HepG2 (cell line): ENCODE measurements around the gene SOST. TPM values are rescaled to one million over a fixed set of nuclear protein-coding genes. Genes with fewer than 3 reads are reported as not detected.
A peak's percentile ranks its signal among the peaks of the same experiment; 100 is the strongest.

Experiments
- AGO2 ChIP-seq: fragments of 200-400 bp; formaldehyde crosslinking; optimal IDR thresholded peaks from 2 replicates; pipeline ENCODE3; 2017; ENCODE audit warnings: mild to moderate bottlenecking, low read depth, low read length, moderate library complexity
- EED ChIP-seq: sonication (generic); formaldehyde crosslinking; IDR thresholded peaks from 2 replicates; pipeline ENCODE4 v1.5.0; 2020; ENCODE audit warnings: mild to moderate bottlenecking, missing genetic modification reagents
- ELF1 ChIP-seq: sonication (generic); formaldehyde crosslinking; IDR thresholded peaks from 2 replicates; pipeline ENCODE4 v1.4.0; 2020; ENCODE audit warnings: missing genetic modification reagents
- HES4 ChIP-seq: sonication (generic); formaldehyde crosslinking; IDR thresholded peaks from 2 replicates; pipeline ENCODE4 v1.9.0; 2021; ENCODE audit warnings: mild to moderate bottlenecking, missing genetic modification reagents, borderline replicate concordance
- HMG20B ChIP-seq: conservative IDR thresholded peaks from 2 replicates; pipeline ENCODE4 v1.6.1; 2016; ENCODE audit warnings: missing genetic modification reagents, missing compliant biosample characterization
- HOXA3 ChIP-seq: sonication (generic); formaldehyde crosslinking; IDR thresholded peaks from 2 replicates; pipeline ENCODE4 v1.5.0; 2020; ENCODE audit warnings: missing genetic modification reagents
- ISL2 ChIP-seq: sonication (generic); formaldehyde crosslinking; IDR thresholded peaks from 2 replicates; pipeline ENCODE4 v1.5.0; 2020; ENCODE audit warnings: missing genetic modification reagents
- MAFG ChIP-seq: sonication (generic); formaldehyde crosslinking; IDR thresholded peaks from 2 replicates; pipeline ENCODE4 v1.5.1; 2020; ENCODE audit warnings: mild to moderate bottlenecking, missing genetic modification reagents
- MEIS2 ChIP-seq: sonication (generic); formaldehyde crosslinking; IDR thresholded peaks from 2 replicates; pipeline ENCODE4 v1.9.0; 2021; ENCODE audit warnings: mild to moderate bottlenecking, missing genetic modification reagents
- NCOA5 ChIP-seq: sonication (generic); formaldehyde crosslinking; IDR thresholded peaks from 2 replicates; pipeline ENCODE4 v1.4.0; 2020; ENCODE audit warnings: missing genetic modification reagents
- NFAT5 ChIP-seq: sonication (generic); formaldehyde crosslinking; IDR thresholded peaks from 2 replicates; pipeline ENCODE4 v1.4.0; 2020; ENCODE audit warnings: missing genetic modification reagents
- POLR2A ChIP-seq, 2 experiments: IDR thresholded peaks; 2 replicates each; pipeline ENCODE4 v1.6.1; 2011; ENCODE audit warnings: low read depth in 2 of 2, low read length in 2 of 2, mild to moderate bottlenecking in 1 of 2, moderate library complexity in 1 of 2; ENCODE audit not compliant: insufficient read depth in 1 of 2
- SETDB1 ChIP-seq: sonication (generic); formaldehyde crosslinking; IDR thresholded peaks from 2 replicates; pipeline ENCODE4 v1.5.1; 2020; ENCODE audit warnings: missing genetic modification reagents, mild to moderate bottlenecking, borderline replicate concordance
- SRSF9 ChIP-seq: fragments of 200-400 bp; formaldehyde crosslinking; IDR thresholded peaks from 2 replicates; pipeline ENCODE4 v1.6.1; 2018; ENCODE audit warnings: borderline replicate concordance, mild to moderate bottlenecking, low read depth, low read length; ENCODE audit not compliant: insufficient read depth, poor library complexity, severe bottlenecking
- SUZ12 ChIP-seq: fragments of 150-350 bp; IDR thresholded peaks from 2 replicates; pipeline ENCODE4 v1.6.1; 2014; ENCODE audit warnings: low read depth, low read length
- THRA ChIP-seq: sonication (generic); formaldehyde crosslinking; IDR thresholded peaks from 2 replicates; pipeline ENCODE4 v1.4.0; 2020; ENCODE audit warnings: missing genetic modification reagents, borderline replicate concordance
- ZBTB43 ChIP-seq: sonication (generic); formaldehyde crosslinking; conservative IDR thresholded peaks from 2 replicates; pipeline ENCODE4 v1.4.0; 2020; ENCODE audit warnings: missing genetic modification reagents
- ZNF496 ChIP-seq: sonication (generic); formaldehyde crosslinking; IDR thresholded peaks from 2 replicates; pipeline ENCODE4 v1.8.1; 2023; ENCODE audit warnings: mild to moderate bottlenecking, moderate library complexity, missing genetic modification reagents; ENCODE audit not compliant: insufficient replicate concordance
- ZNF7 ChIP-seq: IDR thresholded peaks from 2 replicates; pipeline ENCODE4 v1.6.1; 2016; ENCODE audit warnings: missing biosample characterization, missing genetic modification reagents
- ZNF775 ChIP-seq: sonication (generic); formaldehyde crosslinking; IDR thresholded peaks from 2 replicates; pipeline ENCODE4 v1.4.0; 2020; ENCODE audit warnings: missing genetic modification reagents, mild to moderate bottlenecking, moderate library complexity, borderline replicate concordance
- polyA plus RNA-seq, 8 experiments: library from polyadenylated mRNA; depleted of rRNA in 3 of 8; stranded (reverse) in 7 of 8; unstranded in 1 of 8; fragments of >200 nt; fragmentation: Illumina TruSeq in 4 of 8; extraction: Trizol in 4 of 8; gene quantifications; 2 replicates each; pipeline versions ENCODE4 v1.2.1 to v1.2.3, GENCODE V29; 2011 to 2016; ENCODE audit warnings: low read depth in 4 of 8, missing spikeins in 1 of 8, mixed read lengths in 1 of 8; ENCODE audit not compliant: insufficient read depth in 1 of 8
- total RNA-seq, 5 experiments: library from RNA; depleted of rRNA; stranded (reverse); fragments of >200 nt; fragmentation: Illumina TruSeq; extraction: Trizol; gene quantifications; 2 replicates each; pipeline ENCODE4 v1.2.3, GENCODE V29; 2016; ENCODE audit warnings: low read depth in 1 of 5
- TF ChIP-seq, protein P1 (sequence below): IDR thresholded peaks from 2 replicates; pipeline ENCODE4 v1.6.1; 2012; ENCODE audit warnings: low read depth, low read length, improper control_type of control experiment
- TF ChIP-seq, protein P2 (sequence below): sonication (generic); formaldehyde crosslinking; IDR thresholded peaks from 2 replicates; pipeline ENCODE4 v1.8.1; 2023; ENCODE audit warnings: missing genetic modification reagents, mild to moderate bottlenecking, borderline replicate concordance

The SOST gene
- total and polyA plus RNA-seq, 2 of the 13 experiments (the other 11 are each of a cell fraction or from before 2014, with no cell fraction given) = not detected

- TF ChIP-seq, protein P1, sequence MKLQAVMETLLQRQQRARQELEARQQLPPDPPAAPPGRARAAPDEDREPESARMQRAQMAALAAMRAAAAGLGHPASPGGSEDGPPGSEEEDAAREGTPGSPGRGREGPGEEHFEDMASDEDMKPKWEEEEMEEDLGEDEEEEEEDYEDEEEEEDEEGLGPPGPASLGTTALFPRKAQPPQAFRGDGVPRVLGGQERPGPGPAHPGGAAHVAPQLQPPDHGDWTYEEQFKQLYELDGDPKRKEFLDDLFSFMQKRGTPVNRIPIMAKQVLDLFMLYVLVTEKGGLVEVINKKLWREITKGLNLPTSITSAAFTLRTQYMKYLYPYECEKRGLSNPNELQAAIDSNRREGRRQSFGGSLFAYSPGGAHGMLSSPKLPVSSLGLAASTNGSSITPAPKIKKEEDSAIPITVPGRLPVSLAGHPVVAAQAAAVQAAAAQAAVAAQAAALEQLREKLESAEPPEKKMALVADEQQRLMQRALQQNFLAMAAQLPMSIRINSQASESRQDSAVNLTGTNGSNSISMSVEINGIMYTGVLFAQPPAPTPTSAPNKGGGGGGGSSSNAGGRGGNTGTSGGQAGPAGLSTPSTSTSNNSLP = 0 out of 2 replicates have a peak, but pooled peaks have one; percentile 28
- no peak for TF ChIP-seq AGO2
- TF ChIP-seq HOXA3 (CRISPR knock-in tag) = peak; percentile 37; the same call in 1 of the 2 replicates
- TF ChIP-seq MEIS2 (CRISPR knock-in tag) = peak; percentile 91
- TF ChIP-seq POLR2A (IDR thresholded peaks at IDR 0.05; ENCODE audit: insufficient read depth in 1 of 2, low read depth in 2 of 2, low read length in 2 of 2) = no peak
- 0 out of 2 replicates have a peak, but pooled peaks have one; percentile 42 for TF ChIP-seq ZBTB43 (CRISPR knock-in tag)
- TF ChIP-seq HMG20B (CRISPR knock-in tag) = peak; percentile 100
- no peak for TF ChIP-seq SRSF9
- peak; percentile 24; the same call in 1 of the 2 replicates for TF ChIP-seq ELF1 (CRISPR knock-in tag)
- no peak for TF ChIP-seq SETDB1
- TF ChIP-seq ZNF496 (CRISPR knock-in tag) = no peak
- TF ChIP-seq MAFG (CRISPR knock-in tag) = no peak
- TF ChIP-seq ZNF775 (CRISPR knock-in tag) = no peak
- no peak for TF ChIP-seq NFAT5 (CRISPR knock-in tag)
- peak; percentile 65; the same call in 1 of the 2 replicates for TF ChIP-seq THRA (CRISPR knock-in tag)
- no peak for TF ChIP-seq EED (CRISPR knock-in tag)
- no peak for TF ChIP-seq NCOA5 (CRISPR knock-in tag)
- no peak for TF ChIP-seq ZNF7 (CRISPR knock-in tag)
- TF ChIP-seq, protein P2, sequence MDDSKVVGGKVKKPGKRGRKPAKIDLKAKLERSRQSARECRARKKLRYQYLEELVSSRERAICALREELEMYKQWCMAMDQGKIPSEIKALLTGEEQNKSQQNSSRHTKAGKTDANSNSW (CRISPR knock-in tag) = no peak
- peak; percentile 96 for TF ChIP-seq ISL2 (CRISPR knock-in tag)
- TF ChIP-seq SUZ12 = no peak
- no peak for TF ChIP-seq HES4
These were observed 43.3 kb upstream of the SOST start (continued) for GRCh38 chr17:43801844-43802243.
